ENCODE data around the gene DDX25.

Gene DDX25

DNA sequence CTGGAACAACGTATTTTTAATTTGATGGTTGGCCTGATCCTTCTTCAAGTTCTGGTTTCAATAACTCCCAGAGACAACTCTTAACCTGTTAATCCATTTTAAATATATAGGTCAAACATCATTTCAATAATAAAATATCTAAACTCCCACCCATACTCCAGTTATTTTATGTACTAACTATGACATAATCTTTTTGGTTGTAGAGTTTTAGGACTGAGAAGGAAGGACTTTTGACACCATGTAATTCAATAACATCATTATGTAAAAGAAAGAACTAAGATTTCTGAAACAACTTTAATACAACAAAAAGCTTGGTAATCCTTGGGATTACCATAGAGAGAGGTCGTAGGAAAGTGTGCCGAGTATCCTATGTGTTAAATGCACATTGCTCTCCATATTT lies 73.0 kb downstream of the DDX25 start:
- DNase-seq (ENCODE audit: low read depth in 2 of 2), result no peak

DNA sequence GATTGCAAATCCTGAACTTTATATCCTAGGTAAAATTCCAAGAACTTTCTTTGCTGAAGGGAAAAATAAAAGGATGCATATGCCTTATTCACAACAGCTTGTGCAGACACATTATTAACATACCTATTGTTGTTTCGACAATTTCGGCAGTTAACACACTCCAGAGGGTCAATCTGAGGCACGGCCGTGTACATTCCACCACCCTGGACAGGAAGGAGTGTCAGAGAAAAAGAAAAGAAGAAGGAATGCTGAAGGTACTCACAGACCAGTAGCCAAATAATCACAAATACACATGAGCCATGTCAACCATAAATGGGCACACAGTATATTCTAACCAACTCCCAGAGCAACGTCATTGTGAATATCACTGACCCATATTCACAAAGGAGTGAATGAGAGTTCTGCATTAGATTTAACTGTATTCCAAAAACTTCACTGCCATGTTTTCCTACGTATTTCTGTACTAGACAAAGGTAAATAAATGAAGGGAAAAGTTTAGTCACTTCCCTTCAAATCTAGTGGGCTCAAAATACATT lies 73.9 kb downstream of the DDX25 start:
- no peak for DNase-seq (ENCODE audit: low read depth in 2 of 2)
